WTC11 (cell line): ENCODE measurements around the gene CHRNA5. TPM values are rescaled to one million over a fixed set of nuclear protein-coding genes. Genes with fewer than 3 reads are reported as not detected.

ENCODE experiments used
- ATAC-seq: fragments of 200-7000 bp; cut with Tn5 transposase; 2 replicates; pipeline ENCODE4 v1.10.0; 2021; ENCODE audit warnings: mild to moderate bottlenecking, moderate library complexity
- CTCF ChIA-PET: fragments of 300-600 bp; sonication (Branson Sonifier 250); formaldehyde crosslinking; loops from one replicate; lab custom pipeline; 2021; ENCODE audit warnings: antibody characterized with exemption; lab: Charles Lee
- POLR2A ChIA-PET: fragments of 350-600 bp; sonication (Branson Sonifier 250); formaldehyde crosslinking; loops from one replicate; lab custom pipeline; 2021; ENCODE audit warnings: antibody characterized with exemption; lab: Charles Lee
- DNase-seq: peaks from one replicate; pipeline ENCODE4 v3.0.0; 2021; ENCODE audit warnings: low spot score
- H3K27ac Mint-ChIP-seq: 2 replicates; pipeline ENCODE4 v1.8.0; 2021; ENCODE audit warnings: mixed read lengths
- H3K27me3 Mint-ChIP-seq: 2 replicates; pipeline ENCODE4 v1.8.0; 2021; ENCODE audit warnings: low read depth, mild to moderate bottlenecking, moderate library complexity, mixed read lengths
- H3K36me3 Mint-ChIP-seq: 2 replicates; pipeline ENCODE4 v1.8.0; 2021; ENCODE audit warnings: mixed read lengths
- H3K4me1 Mint-ChIP-seq: 2 replicates; pipeline ENCODE4 v1.8.0; 2022; ENCODE audit warnings: mixed read lengths
- H3K4me3 Mint-ChIP-seq: 2 replicates; pipeline ENCODE4 v1.8.0; 2021; ENCODE audit warnings: mild to moderate bottlenecking, moderate library complexity, mixed read lengths
- H3K9me3 Mint-ChIP-seq: 2 replicates; pipeline ENCODE4 v1.8.0; 2021; ENCODE audit warnings: mixed read lengths
- ATF6 ChIP-seq: sonication (generic); formaldehyde crosslinking; IDR thresholded peaks from 2 replicates; pipeline ENCODE4 v1.8.1; 2023; ENCODE audit warnings: mild to moderate bottlenecking, missing genetic modification reagents
- E2F1 ChIP-seq: sonication (generic); formaldehyde crosslinking; IDR thresholded peaks from 2 replicates; pipeline ENCODE4 v1.8.0; 2022; ENCODE audit warnings: mild to moderate bottlenecking, missing genetic modification reagents
- HMGA2 ChIP-seq: fragments of 250-450 bp; sonication (Bioruptor Pico); IDR thresholded peaks from 2 replicates; pipeline ENCODE4 v1.4.0; 2021; ENCODE audit warnings: mild to moderate bottlenecking, moderate library complexity
- JAZF1 ChIP-seq: fragments of 250-450 bp; sonication (Bioruptor Pico); IDR thresholded peaks from 2 replicates; pipeline ENCODE4 v1.9.0; 2021; ENCODE audit warnings: moderate library complexity, mild to moderate bottlenecking, inconsistent platforms
- JUN ChIP-seq: sonication (generic); formaldehyde crosslinking; IDR thresholded peaks from 2 replicates; pipeline ENCODE4 v1.8.0; 2023; ENCODE audit warnings: mild to moderate bottlenecking, missing genetic modification reagents
- NR1H2 ChIP-seq: sonication (generic); formaldehyde crosslinking; IDR thresholded peaks from 2 replicates; pipeline ENCODE4 v1.9.0; 2021; ENCODE audit warnings: mild to moderate bottlenecking, moderate library complexity, missing genetic modification reagents
- NR3C1 ChIP-seq: sonication (generic); formaldehyde crosslinking; conservative IDR thresholded peaks from 2 replicates; pipeline ENCODE4 v1.8.1; 2023; ENCODE audit warnings: low read depth, mild to moderate bottlenecking, missing genetic modification reagents
- OVOL2 ChIP-seq: fragments of 250-450 bp; sonication (Bioruptor Pico); IDR thresholded peaks from 2 replicates; pipeline ENCODE4 v1.9.0; 2021; ENCODE audit warnings: mild to moderate bottlenecking, borderline replicate concordance
- SMAD4 ChIP-seq: sonication (generic); formaldehyde crosslinking; IDR thresholded peaks from 2 replicates; pipeline ENCODE4 v1.8.0; 2022; ENCODE audit warnings: mild to moderate bottlenecking, missing genetic modification reagents
- SOX15 ChIP-seq: fragments of 250-450 bp; sonication (Bioruptor Pico); IDR thresholded peaks from 2 replicates; pipeline ENCODE4 v1.9.0; 2021; ENCODE audit warnings: mild to moderate bottlenecking
- SP1 ChIP-seq: sonication (generic); formaldehyde crosslinking; conservative IDR thresholded peaks from 2 replicates; pipeline ENCODE4 v1.8.1; 2022; ENCODE audit warnings: missing genetic modification reagents
- TP53 ChIP-seq: sonication (generic); formaldehyde crosslinking; IDR thresholded peaks from 2 replicates; pipeline ENCODE4 v1.8.1; 2023; ENCODE audit warnings: mild to moderate bottlenecking, missing genetic modification reagents
- ZMAT4 ChIP-seq: fragments of 250-450 bp; sonication (Bioruptor Pico); IDR thresholded peaks from 2 replicates; pipeline ENCODE4 v1.9.0; 2021; ENCODE audit warnings: mild to moderate bottlenecking
- ZNF232 ChIP-seq: sonication (generic); formaldehyde crosslinking; IDR thresholded peaks from 2 replicates; pipeline ENCODE4 v1.8.0; 2022; ENCODE audit warnings: mild to moderate bottlenecking, missing genetic modification reagents
- total RNA-seq: library from RNA; stranded (reverse); gene quantifications from 3 replicates; pipeline ENCODE4 v1.2.3, GENCODE V29; 2021
- TF ChIP-seq, protein P1 (sequence below): sonication (generic); formaldehyde crosslinking; IDR thresholded peaks from 2 replicates; pipeline ENCODE4 v1.8.1; 2022; ENCODE audit warnings: low read depth, missing genetic modification reagents, borderline replicate concordance
- TF ChIP-seq, protein P2 (sequence below): sonication (generic); formaldehyde crosslinking; IDR thresholded peaks from 2 replicates; pipeline ENCODE4 v1.8.1; 2023; ENCODE audit warnings: mild to moderate bottlenecking, missing genetic modification reagents, borderline replicate concordance
- TF ChIP-seq, protein P3 (sequence below): sonication (generic); formaldehyde crosslinking; IDR thresholded peaks from 2 replicates; pipeline ENCODE4 v1.8.1; 2023; ENCODE audit warnings: mild to moderate bottlenecking, missing genetic modification reagents
- TF ChIP-seq, protein P4 (sequence below): sonication (generic); formaldehyde crosslinking; IDR thresholded peaks from 2 replicates; pipeline ENCODE4 v1.8.1; 2023; ENCODE audit warnings: mild to moderate bottlenecking, moderate library complexity, missing genetic modification reagents

Gene CHRNA5
- total RNA-seq, 1 experiment from 2014 or later: 21.0 TPM

GRCh38 chr15:78533331-78533730, 32.0 kb upstream of the CHRNA5 start:
- DNase-seq: no peak
- Mint-ChIP-seq H3K4me3 (no peak overlapping the region), H3K9me3 (peaks cover 6% of the 10 kb centered on the region), H3K27me3 (peaks cover 4% of the 10 kb centered on the region), H3K27ac (no peak overlapping the region), H3K36me3 (peaks cover 7% of the 10 kb centered on the region; the same call in 1 of the 2 replicates), H3K4me1 (no peaks in the 10 kb centered on the region)
- no peak for ATAC-seq
- CTCF ChIA-PET: no interaction called here
- POLR2A ChIA-PET: no interaction called here
- TF ChIP-seq, protein P1, sequence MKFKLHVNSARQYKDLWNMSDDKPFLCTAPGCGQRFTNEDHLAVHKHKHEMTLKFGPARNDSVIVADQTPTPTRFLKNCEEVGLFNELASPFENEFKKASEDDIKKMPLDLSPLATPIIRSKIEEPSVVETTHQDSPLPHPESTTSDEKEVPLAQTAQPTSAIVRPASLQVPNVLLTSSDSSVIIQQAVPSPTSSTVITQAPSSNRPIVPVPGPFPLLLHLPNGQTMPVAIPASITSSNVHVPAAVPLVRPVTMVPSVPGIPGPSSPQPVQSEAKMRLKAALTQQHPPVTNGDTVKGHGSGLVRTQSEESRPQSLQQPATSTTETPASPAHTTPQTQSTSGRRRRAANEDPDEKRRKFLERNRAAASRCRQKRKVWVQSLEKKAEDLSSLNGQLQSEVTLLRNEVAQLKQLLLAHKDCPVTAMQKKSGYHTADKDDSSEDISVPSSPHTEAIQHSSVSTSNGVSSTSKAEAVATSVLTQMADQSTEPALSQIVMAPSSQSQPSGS (CRISPR knock-in tag): no peak
- no peak for TF ChIP-seq ATF6 (CRISPR knock-in tag)
- TF ChIP-seq TP53 (CRISPR knock-in tag): no peak

- H3K27ac Mint-ChIP-seq: no peak overlapping the region
- no peak overlapping the region for H3K4me3 Mint-ChIP-seq
- ATAC-seq (no peak), DNase-seq (no peak)
- no peak for TF ChIP-seq TP53 (CRISPR knock-in tag)
- no peaks in the 10 kb centered on the region for H3K36me3 Mint-ChIP-seq
- H3K4me1 Mint-ChIP-seq: no peaks in the 10 kb centered on the region
- no peaks in the 10 kb centered on the region for H3K9me3 Mint-ChIP-seq
- ChIA-PET CTCF (no interaction called here), POLR2A (interaction anchor here (0.6 kb wide), 1 partner anchor 46 kb away, joined by 4 read pairs; no protein-coding TSS in a partner anchor)
- H3K27me3 Mint-ChIP-seq: no peaks in the 10 kb centered on the region
Measured at GRCh38 chr15:78536134-78536533, 29.2 kb upstream of the CHRNA5 start.

DNA sequence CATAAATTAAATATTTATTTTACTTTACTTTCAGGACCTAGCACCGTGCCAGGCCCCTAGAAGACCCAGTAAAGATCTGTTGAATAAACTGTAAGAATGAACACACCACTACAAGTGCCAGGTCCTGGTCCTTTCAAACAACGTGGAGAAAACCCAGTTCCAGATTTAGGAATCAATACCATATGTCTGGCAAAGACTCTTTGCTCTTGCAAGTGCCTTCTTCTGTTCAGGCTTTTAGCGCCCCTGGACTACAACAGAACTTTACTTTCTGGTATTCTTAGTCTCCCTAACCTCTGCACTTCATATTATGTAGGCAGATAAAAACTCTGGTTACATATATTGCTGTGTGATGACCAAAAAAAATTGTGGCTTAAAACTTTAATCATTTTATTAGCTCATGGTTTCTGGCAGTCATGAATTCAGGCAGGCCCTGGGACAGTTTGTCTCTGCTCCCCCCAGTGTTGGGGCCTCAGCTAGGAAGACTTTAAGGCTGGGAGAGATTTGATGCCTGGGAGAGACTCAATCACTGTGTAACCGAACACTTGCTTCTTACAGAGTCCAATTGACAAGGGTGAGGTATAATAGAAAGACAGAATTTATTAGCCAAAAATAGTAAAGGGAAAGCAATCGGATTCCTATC, 27.9 kb upstream of the CHRNA5 start:
- TF ChIP-seq, protein P2, sequence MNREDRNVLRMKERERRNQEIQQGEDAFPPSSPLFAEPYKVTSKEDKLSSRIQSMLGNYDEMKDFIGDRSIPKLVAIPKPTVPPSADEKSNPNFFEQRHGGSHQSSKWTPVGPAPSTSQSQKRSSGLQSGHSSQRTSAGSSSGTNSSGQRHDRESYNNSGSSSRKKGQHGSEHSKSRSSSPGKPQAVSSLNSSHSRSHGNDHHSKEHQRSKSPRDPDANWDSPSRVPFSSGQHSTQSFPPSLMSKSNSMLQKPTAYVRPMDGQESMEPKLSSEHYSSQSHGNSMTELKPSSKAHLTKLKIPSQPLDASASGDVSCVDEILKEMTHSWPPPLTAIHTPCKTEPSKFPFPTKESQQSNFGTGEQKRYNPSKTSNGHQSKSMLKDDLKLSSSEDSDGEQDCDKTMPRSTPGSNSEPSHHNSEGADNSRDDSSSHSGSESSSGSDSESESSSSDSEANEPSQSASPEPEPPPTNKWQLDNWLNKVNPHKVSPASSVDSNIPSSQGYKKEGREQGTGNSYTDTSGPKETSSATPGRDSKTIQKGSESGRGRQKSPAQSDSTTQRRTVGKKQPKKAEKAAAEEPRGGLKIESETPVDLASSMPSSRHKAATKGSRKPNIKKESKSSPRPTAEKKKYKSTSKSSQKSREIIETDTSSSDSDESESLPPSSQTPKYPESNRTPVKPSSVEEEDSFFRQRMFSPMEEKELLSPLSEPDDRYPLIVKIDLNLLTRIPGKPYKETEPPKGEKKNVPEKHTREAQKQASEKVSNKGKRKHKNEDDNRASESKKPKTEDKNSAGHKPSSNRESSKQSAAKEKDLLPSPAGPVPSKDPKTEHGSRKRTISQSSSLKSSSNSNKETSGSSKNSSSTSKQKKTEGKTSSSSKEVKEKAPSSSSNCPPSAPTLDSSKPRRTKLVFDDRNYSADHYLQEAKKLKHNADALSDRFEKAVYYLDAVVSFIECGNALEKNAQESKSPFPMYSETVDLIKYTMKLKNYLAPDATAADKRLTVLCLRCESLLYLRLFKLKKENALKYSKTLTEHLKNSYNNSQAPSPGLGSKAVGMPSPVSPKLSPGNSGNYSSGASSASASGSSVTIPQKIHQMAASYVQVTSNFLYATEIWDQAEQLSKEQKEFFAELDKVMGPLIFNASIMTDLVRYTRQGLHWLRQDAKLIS (CRISPR knock-in tag): no peak
- TF ChIP-seq SP1 (CRISPR knock-in tag): no peak
- TF ChIP-seq ZMAT4 (CRISPR knock-in tag): no peak
- no peak for TF ChIP-seq SOX15
- TF ChIP-seq, protein P3, sequence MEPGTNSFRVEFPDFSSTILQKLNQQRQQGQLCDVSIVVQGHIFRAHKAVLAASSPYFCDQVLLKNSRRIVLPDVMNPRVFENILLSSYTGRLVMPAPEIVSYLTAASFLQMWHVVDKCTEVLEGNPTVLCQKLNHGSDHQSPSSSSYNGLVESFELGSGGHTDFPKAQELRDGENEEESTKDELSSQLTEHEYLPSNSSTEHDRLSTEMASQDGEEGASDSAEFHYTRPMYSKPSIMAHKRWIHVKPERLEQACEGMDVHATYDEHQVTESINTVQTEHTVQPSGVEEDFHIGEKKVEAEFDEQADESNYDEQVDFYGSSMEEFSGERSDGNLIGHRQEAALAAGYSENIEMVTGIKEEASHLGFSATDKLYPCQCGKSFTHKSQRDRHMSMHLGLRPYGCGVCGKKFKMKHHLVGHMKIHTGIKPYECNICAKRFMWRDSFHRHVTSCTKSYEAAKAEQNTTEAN (CRISPR knock-in tag): no peak
- no peak for TF ChIP-seq OVOL2 (CRISPR knock-in tag)
- TF ChIP-seq SMAD4 (CRISPR knock-in tag): no peak
- no peak for TF ChIP-seq JAZF1 (CRISPR knock-in tag)
- TF ChIP-seq HMGA2: no peak
- no peak for TF ChIP-seq NR1H2
- TF ChIP-seq E2F1 (CRISPR knock-in tag): no peak
- no peak for TF ChIP-seq ZNF232 (CRISPR knock-in tag)
- TF ChIP-seq, protein P4, sequence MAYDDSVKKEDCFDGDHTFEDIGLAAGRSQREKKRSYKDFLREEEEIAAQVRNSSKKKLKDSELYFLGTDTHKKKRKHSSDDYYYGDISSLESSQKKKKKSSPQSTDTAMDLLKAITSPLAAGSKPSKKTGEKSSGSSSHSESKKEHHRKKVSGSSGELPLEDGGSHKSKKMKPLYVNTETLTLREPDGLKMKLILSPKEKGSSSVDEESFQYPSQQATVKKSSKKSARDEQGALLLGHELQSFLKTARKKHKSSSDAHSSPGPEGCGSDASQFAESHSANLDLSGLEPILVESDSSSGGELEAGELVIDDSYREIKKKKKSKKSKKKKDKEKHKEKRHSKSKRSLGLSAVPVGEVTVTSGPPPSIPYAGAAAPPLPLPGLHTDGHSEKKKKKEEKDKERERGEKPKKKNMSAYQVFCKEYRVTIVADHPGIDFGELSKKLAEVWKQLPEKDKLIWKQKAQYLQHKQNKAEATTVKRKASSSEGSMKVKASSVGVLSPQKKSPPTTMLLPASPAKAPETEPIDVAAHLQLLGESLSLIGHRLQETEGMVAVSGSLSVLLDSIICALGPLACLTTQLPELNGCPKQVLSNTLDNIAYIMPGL (CRISPR knock-in tag): no peak
- TF ChIP-seq JUN (CRISPR knock-in tag): no peak
- TF ChIP-seq NR3C1 (CRISPR knock-in tag): no peak
- ChIA-PET POLR2A (no interaction called here), CTCF (no interaction called here)
- ATAC-seq (no peak), DNase-seq (no peak)
- Mint-ChIP-seq H3K27me3 (no peaks in the 10 kb centered on the region), H3K36me3 (peaks cover 7% of the 10 kb centered on the region), H3K9me3 (no peaks in the 10 kb centered on the region), H3K4me3 (no peak overlapping the region), H3K27ac (no peak overlapping the region), H3K4me1 (peaks cover 9% of the 10 kb centered on the region)
